ENCODE results near the gene CEP192. TPM values are rescaled to one million over a fixed set of nuclear protein-coding genes. Genes with fewer than 3 reads are reported as not detected.

CEP192 gene
- total and polyA plus RNA-seq, 2 of the 13 experiments (the other 11 are each of a cell fraction or from before 2014, with no cell fraction given), result 15.3 to 24.7 TPM

DNA sequence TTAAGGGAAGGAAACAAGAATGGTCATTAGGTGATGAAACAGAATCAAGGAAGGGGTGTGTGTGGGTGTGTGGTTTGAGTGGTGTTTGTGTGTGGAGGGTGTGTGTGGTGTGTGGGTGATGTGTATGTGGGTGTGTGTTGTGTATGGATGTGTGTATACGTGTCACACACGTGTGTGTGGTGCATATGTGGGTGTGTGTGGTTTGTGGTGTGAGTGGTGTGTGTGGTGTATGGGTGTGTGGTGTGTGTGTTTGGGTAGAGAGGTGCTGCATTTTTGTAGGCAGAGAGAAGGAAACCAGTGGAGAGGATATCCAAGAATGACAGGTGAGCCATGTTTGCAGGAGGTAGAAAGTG is 1.1 kb upstream of the CEP192 start:
- WGBS (ENCODE audit: low lambda C conversion rate), result 89% methylated on average over 2 of the region's 2 CpGs
- DNase-seq (ENCODE audit: low spot score) (no peak), ATAC-seq (no peak), FAIRE-seq (peak; percentile 47)
- peaks cover 38% of the 10 kb centered on the region for H3K4me1 ChIP-seq (ENCODE audit: insufficient read depth, low read length)
- H3K79me2 ChIP-seq (ENCODE audit: insufficient read depth, low read length), result peaks cover 35% of the 10 kb centered on the region
- H2AFZ ChIP-seq (ENCODE audit: low read length), result no peak overlapping the region
- H3K4me3 ChIP-seq (replicated peaks in 1 of 3; ENCODE audit: insufficient read depth in 1 of 3, low read depth in 2 of 3, low read length in 3 of 3), result peak overlapping the region; percentile 70 to 91 (median 87)
- no peaks in the 10 kb centered on the region for H4K20me1 ChIP-seq (ENCODE audit: insufficient read depth, low read length)
- H3K9me3 ChIP-seq (ENCODE audit: low read length), result no peaks in the 10 kb centered on the region
- peak overlapping the region; percentile 83 for H3K9ac ChIP-seq (ENCODE audit: insufficient read depth, low read depth, low read length)
- TF ChIP-seq FOXA1 (IDR thresholded peaks at IDR 0.05), result 0 out of 2 replicates have a peak, but pooled peaks have one; percentile 16
- TF ChIP-seq FOXA1 (CRISPR knock-in tag; IDR thresholded peaks at IDR 0.05), result no peak
- no peak for TF ChIP-seq NR2C2 (CRISPR knock-in tag; IDR thresholded peaks at IDR 0.05; ENCODE audit: borderline replicate concordance)
- TF ChIP-seq MNT (IDR thresholded peaks at IDR 0.05), result peak; percentile 19; the same call in 1 of the 2 replicates
- no peak for TF ChIP-seq ZSCAN21 (CRISPR knock-in tag; IDR thresholded peaks at IDR 0.05; ENCODE audit: borderline replicate concordance)
- TF ChIP-seq ZNF646 (CRISPR knock-in tag; IDR thresholded peaks at IDR 0.05), result peak; percentile 78
- peak; percentile 50; the same call in 1 of the 2 replicates for TF ChIP-seq FOXP1 (IDR thresholded peaks at IDR 0.05)
- no peak for TF ChIP-seq FOXP1 (CRISPR knock-in tag; IDR thresholded peaks at IDR 0.05)
- peak in 1 of 2 experiments; percentile 25; a peak in 1 of 4 replicates for TF ChIP-seq POLR2A (IDR thresholded peaks at IDR 0.05; ENCODE audit: insufficient read depth in 1 of 2, low read depth in 2 of 2, low read length in 2 of 2)
- TF ChIP-seq LCORL (IDR thresholded peaks at IDR 0.05), result 0 out of 2 replicates have a peak, but pooled peaks have one; percentile 20
- no peak for TF ChIP-seq LCORL (CRISPR knock-in tag; IDR thresholded peaks at IDR 0.05)
- CTCF ChIA-PET (ENCODE audit: low intra/inter-chr PET ratio, low total read pairs), result no interaction called here
- peak overlapping the region; percentile 78 for H3K4me2 ChIP-seq (ENCODE audit: low read depth, low read length)
- peak overlapping the region; percentile 86 for H3K27ac ChIP-seq (ENCODE audit: extremely low read length, insufficient read depth, low read length)
- no TSS peak for BruUV-seq (replicated peaks)
- no peaks in the 10 kb centered on the region; a peak in 2 of 5 replicates for H3K27me3 ChIP-seq (ENCODE audit: control insufficient read depth in 1 of 2, insufficient read depth in 2 of 2, low read length in 2 of 2)
- POLR2A ChIA-PET, result interaction anchor here (1.6 to 1.7 kb wide), 3 partner anchors 42 to 148 kb away, joined by 4 to 11 read pairs (median 9); partner anchors contain the start of genes PTPN2 and SEH1L
- peaks cover under 1 to 16% of the 10 kb centered on the region in 2 experiments; a peak in 4 of 5 replicates for H3K36me3 ChIP-seq (replicated peaks in 1 of 2; ENCODE audit: control insufficient read depth in 1 of 2, insufficient read depth in 2 of 2, low read length in 2 of 2)
- in situ Hi-C loops (cut with HindIII; ENCODE audit: extremely low pct_ligation_motif_present, low pct_unique_long_range_greater_than_20kb), result no loop called here
- intact Hi-C loops (cut with micrococcal nuclease; ENCODE audit: unreplicated experiment), result loop anchor here (5.0 to 10.0 kb wide), 3 partner anchors 43 to 642 kb away; partner anchors contain the start of gene SEH1L

Measured in HepG2 (cell line).